GM20000 (cell line): Measurements from ENCODE around the gene TRHDE.

Source experiments
- DNase-seq: peaks from one replicate; pipeline ENCODE4 v3.0.0; 2012; ENCODE audit warnings: low spot score
- TF ChIP-seq, protein P1 (sequence below): IDR thresholded peaks from 2 replicates; pipeline ENCODE4 v1.5.1; 2012; ENCODE audit warnings: mild to moderate bottlenecking, control low read depth; ENCODE audit errors: extremely low read depth, missing control alignments

Gene TRHDE

DNA sequence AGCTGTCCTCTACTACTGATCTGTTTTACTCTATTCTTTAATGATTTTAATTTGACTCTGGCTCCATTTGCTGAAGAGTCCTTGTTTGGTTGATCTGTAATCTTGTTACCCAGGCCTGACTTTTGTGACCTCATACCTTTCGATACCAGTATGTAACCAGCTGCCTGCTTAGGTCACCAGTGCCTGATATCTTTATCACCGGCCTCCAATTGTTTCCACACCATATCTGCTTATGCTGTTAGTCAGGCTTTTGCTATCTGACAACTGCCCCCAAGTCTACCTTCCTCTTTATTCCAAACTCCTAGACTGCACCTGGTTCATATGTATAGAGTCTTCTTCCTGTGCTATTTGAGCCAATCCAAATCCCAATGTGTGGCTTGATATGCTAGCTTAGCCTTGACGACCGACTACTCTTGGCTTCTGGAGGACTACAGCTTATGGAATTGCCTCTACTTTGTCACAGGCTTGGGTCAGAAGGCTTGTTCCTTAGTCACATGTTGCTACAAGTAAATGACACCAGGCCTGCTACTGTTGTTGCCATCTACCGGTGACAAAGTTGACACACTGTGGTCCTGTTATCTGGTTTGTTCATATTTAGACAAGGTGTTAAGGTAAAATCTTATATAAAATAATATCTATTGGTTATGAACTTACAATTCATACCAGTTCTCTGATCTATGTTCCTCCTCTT is 193.9 kb downstream of the TRHDE start:
- TF ChIP-seq, protein P1, sequence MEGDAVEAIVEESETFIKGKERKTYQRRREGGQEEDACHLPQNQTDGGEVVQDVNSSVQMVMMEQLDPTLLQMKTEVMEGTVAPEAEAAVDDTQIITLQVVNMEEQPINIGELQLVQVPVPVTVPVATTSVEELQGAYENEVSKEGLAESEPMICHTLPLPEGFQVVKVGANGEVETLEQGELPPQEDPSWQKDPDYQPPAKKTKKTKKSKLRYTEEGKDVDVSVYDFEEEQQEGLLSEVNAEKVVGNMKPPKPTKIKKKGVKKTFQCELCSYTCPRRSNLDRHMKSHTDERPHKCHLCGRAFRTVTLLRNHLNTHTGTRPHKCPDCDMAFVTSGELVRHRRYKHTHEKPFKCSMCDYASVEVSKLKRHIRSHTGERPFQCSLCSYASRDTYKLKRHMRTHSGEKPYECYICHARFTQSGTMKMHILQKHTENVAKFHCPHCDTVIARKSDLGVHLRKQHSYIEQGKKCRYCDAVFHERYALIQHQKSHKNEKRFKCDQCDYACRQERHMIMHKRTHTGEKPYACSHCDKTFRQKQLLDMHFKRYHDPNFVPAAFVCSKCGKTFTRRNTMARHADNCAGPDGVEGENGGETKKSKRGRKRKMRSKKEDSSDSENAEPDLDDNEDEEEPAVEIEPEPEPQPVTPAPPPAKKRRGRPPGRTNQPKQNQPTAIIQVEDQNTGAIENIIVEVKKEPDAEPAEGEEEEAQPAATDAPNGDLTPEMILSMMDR = no peak
- no peak for DNase-seq

GRCh38 chr12:72467985-72468384 is 195.8 kb downstream of the TRHDE start:
- TF ChIP-seq, protein P1 = no peak
- DNase-seq = no peak

- no peak for DNase-seq
- TF ChIP-seq, protein P1 = no peak
Measured at GRCh38 chr12:72468505-72468904, 196.3 kb downstream of the TRHDE start.

GRCh38 chr12:72471806-72472205 is 199.6 kb downstream of the TRHDE start:
- no peak for DNase-seq
- TF ChIP-seq, protein P1 = no peak

GRCh38 chr12:72472350-72472749 is 200.2 kb downstream of the TRHDE start:
- TF ChIP-seq, protein P1 = no peak
- DNase-seq = no peak

DNA sequence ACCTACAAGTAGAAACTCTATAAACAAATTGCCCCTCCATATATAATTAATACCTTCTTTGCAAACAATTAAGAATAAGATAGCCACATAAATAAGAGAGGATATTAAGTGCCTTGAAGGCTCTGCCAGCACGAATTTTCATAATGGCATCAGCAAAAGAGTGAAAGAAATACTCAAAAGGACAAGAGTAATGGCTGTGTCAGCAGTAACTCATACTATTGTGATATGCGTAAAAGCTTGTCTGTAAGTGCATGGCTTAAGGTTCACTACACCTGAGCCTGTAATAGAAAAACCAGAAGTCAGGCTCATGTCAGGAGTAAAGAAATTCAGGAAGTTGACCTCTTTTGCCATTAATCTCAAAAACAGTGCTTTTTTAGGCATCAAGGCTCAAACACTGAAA is 204.1 kb downstream of the TRHDE start:
- TF ChIP-seq, protein P1 = no peak
- no peak for DNase-seq

GRCh38 chr12:72485017-72485701 is 213.0 kb downstream of the TRHDE start:
- no peak for DNase-seq
- TF ChIP-seq, protein P1 = no peak
